NCI-H1436 (cell line): ENCODE data around the gene SAMMSON.

Experiments used
- DNase-seq: peaks from one replicate; lab custom pipeline; 2025; lab: John Stamatoyannopoulos, UW

The SAMMSON gene

GRCh38 chr3:69999140-70000027, at the start of gene SAMMSON:
Gene SAMMSON (plus strand): TSS chr3:69999733.
- DNase-seq, result no peak

- DNase-seq, result no peak
These were observed 47.9 kb upstream of the SAMMSON start for GRCh38 chr3:69951616-69952015.

GRCh38 chr3:69959581-69959980, 40.0 kb upstream of the SAMMSON start:
- DNase-seq, result no peak

GRCh38 chr3:69961706-69962439, 37.7 kb upstream of the SAMMSON start:
- no peak for DNase-seq

GRCh38 chr3:69963643-69964042, 35.9 kb upstream of the SAMMSON start:
- no peak for DNase-seq

- no peak for DNase-seq
These were observed 32.4 kb upstream of the SAMMSON start for GRCh38 chr3:69967156-69967555.

GRCh38 chr3:69970827-69971226, 28.7 kb upstream of the SAMMSON start:
- DNase-seq, result no peak

- DNase-seq, result no peak
These were observed 26.9 kb upstream of the SAMMSON start for GRCh38 chr3:69972672-69973071.

- DNase-seq, result no peak
These were observed 23.5 kb upstream of the SAMMSON start for GRCh38 chr3:69976021-69976420.

- DNase-seq, result no peak
These were observed 15.8 kb upstream of the SAMMSON start for GRCh38 chr3:69983546-69984265.

- DNase-seq, result no peak
These were observed 14.3 kb upstream of the SAMMSON start for GRCh38 chr3:69985266-69985665.

- no peak for DNase-seq
These were observed 13.1 kb upstream of the SAMMSON start for GRCh38 chr3:69986419-69986818.

GRCh38 chr3:69987833-69988232, 11.7 kb upstream of the SAMMSON start:
- DNase-seq, result no peak

- no peak for DNase-seq
These were observed 5.8 kb upstream of the SAMMSON start for GRCh38 chr3:69993757-69994156.

GRCh38 chr3:69994919-69995318, 4.6 kb upstream of the SAMMSON start:
- DNase-seq, result no peak

- no peak for DNase-seq
These were observed 1.8 kb upstream of the SAMMSON start for GRCh38 chr3:69997631-69998307.

GRCh38 chr3:69998759-69999139, 784 bp upstream of the SAMMSON start:
- DNase-seq, result no peak

- no peak for DNase-seq
These were observed 486 bp downstream of the SAMMSON start for GRCh38 chr3:70000028-70000410.

GRCh38 chr3:70000563-70001081, 1.1 kb downstream of the SAMMSON start:
- DNase-seq, result no peak

GRCh38 chr3:70003119-70003518, 3.6 kb downstream of the SAMMSON start:
- DNase-seq, result no peak

GRCh38 chr3:70006089-70006488, 6.6 kb downstream of the SAMMSON start:
- DNase-seq, result no peak

GRCh38 chr3:70010346-70010745, 10.8 kb downstream of the SAMMSON start:
- no peak for DNase-seq
